Hematopoietic multipotent progenitor cell treated with erythropoietin and hydrocortisone succinate and interleukin-3 and kit ligand, for 4 days (in vitro differentiated cells): Measurements from ENCODE around the gene MED13.

Experiments
- DNase-seq: peaks from one replicate; pipeline ENCODE4 v3.0.0-alpha.2; 2015

The MED13 gene

GRCh38 chr17:62064791-62065563, at the start of gene MED13:
MED13 (minus strand) TSS chr17:62065278; CDS start chr17:62065205, 73 bp downstream.
- peak; percentile 67 for DNase-seq

DNA sequence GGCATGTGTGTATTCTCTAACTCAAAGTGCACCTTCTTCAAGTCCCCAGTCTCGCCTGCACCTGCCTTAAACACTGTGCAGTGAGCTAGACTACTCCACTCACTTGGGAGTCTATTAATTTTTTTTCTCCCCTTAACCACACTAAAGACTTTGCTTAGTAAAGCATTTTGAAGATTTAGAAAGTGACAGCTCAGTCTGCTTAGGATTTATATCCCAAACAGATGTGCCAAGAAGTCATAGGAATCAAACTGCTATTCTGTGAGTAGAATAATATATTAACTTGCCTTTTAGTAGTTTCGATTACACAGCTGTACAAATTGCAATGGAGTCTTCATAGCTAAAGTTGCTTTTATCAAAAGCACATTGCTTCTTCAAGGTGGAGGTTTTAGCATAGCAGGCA, 47.2 kb upstream of the MED13 start:
- no peak for DNase-seq

GRCh38 chr17:62111562-62112171, 46.6 kb upstream of the MED13 start:
- DNase-seq: no peak

DNA sequence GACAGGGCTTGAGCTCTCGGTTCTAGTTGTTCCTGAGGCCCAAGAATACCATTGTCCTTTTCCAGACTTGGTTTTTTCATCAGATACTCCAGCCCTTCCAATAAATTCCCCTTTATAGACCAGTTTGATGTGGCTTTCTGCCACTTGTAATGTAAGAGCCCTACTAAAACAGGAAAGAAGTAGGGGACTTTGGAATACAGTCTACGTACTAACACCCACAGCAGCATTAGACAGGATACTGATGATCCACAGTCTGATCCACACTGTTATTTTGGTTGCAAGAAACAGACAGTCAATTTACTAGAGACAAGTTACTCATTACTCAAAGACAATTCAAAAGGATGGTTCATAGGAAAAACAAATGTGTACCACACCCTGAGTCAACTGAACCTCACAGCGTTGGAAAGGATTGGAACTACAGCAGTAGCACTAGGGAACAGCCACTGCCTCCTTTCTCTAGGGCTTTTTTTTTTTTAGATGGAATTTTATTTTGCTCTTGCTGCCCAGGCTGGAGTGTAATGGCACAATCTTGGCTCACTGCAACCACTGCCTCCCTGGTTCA, 45.9 kb upstream of the MED13 start:
- no peak for DNase-seq

DNA sequence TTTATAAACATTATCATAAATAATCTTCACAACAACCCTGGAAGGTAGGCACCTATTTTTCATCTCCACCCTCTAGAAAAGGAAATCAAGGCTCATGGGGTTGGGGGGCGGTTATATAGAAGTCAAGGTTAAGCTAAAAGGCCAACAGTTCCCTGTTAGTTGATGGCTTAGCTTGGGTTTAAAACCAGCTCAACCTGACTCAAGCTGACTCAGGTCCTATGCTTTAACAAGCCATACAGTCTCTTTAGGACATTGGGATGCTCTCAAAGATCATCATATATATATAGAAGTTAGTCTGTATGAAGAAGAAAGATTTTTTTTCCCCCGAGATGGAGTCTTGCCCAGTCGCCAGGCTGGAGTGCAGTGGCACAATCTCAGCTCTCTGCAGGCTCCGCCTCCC, 44.8 kb upstream of the MED13 start:
- no peak for DNase-seq

DNA sequence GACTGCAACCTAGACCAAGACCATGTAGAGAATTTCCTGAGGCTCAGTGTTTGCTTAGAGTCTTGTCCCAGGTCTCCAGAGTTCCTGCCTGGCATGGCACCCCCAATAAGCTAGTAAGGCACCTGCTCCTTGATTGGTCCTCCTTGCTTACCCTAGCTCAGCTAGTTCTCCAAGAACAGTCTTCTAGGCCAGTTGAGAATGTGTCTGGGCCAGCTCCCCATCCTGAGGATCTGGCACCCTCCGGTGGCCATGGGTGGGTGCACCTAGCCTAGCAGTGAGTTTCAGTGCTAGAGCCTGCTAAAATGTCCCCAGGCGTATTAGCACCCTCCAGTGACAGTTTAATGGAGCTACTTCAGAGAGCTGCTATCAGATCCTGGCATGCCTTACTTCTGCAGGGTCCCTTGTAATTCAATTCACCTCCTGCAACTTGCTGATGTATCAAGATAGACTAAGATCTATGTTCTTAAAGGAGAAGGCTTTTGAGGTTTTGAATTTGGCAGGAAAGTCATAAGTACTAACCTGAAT, 44.4 kb upstream of the MED13 start:
- peak; percentile 94 for DNase-seq

DNA sequence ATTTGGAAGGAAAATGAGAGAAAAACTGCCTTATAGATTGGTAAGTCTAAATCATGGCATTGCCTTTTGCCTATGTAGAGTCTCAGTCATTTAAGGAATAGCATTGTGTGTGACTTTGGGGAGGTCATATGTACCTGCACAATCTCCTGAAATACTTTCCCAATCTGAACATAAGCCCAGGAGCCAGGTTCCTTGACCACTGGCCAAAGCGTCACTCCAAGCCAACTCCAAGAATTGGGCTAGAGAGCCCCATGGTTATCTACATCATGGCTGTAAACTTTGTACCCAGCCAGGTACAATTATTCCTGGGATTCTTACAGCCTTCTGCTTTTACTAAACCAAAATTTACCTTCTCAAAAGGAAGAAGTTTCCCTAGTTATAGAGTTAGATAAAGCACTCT, 40.8 kb upstream of the MED13 start:
- DNase-seq: no peak

GRCh38 chr17:62105357-62105756, 40.3 kb upstream of the MED13 start:
- DNase-seq: no peak

DNA sequence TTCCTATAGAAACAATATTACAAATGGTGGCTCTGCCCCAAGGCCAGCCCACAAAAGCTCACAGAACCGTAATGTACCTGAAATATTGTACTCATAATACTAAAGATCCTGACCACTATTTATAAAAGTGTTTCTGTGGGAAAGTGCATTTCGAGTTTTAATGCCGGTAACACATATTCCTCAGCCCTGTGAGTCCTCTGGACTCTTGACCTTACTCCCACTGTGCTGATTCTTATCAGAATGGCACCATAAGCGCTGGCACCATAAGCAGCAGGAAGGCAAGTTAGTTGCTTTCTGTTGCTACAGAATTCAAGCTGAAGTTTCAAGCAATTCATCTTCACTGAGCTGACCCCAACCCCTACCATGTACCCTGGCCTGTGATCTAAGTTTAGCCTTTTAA, 36.4 kb upstream of the MED13 start:
- no peak for DNase-seq

DNA sequence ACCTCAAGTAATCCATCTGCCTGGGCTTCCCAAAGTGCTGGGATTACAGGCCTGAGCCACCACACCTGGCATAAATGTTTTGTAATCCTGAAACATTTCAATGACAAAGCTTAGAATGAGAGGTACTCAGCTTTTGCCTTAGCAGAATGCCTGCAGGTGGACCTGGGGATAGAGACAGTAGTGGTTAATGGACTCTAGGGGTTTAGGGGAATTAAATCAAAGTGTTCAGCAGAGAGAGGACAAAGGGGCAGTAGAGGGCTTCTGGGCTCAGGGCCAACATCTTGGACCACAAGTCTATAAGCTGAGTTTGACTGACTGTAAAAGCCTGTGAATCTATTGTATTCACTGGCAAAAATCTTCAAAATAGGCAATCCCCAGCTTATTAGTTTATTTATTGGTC, 36.0 kb upstream of the MED13 start:
- DNase-seq: no peak

- DNase-seq: no peak
Observed at GRCh38 chr17:62100055-62100454, 35.0 kb upstream of the MED13 start.

GRCh38 chr17:62099532-62099931, 34.5 kb upstream of the MED13 start:
- DNase-seq: no peak

DNA sequence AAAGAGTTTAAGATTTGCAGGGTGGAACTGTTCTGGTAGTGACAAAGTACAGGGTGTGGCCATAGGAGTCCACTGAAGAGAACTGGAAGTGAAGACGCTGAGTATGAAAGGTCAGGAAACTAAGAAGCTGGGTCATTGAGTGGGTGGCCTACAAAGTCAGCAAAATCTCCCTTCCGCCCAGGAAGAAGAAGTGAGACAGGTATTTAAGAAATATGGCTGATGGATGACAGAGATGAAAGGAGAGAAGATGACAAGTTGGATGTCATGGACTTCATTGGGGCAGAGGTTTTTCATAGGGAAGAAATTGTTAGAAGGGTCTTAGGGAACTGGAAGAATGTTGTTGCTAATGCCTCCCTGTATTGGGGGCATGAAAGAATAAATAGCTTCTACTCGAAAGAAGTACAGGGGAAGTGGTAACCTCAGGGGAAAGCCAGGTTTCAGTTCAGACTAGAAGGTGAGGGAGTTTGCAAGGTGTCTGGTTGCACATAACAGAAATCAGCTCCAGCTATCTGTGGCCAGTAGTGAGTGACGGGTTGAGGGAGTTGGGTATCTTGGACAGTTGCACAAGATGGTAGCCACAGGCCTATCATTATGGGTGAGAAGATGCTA, 33.6 kb upstream of the MED13 start:
- no peak for DNase-seq

DNA sequence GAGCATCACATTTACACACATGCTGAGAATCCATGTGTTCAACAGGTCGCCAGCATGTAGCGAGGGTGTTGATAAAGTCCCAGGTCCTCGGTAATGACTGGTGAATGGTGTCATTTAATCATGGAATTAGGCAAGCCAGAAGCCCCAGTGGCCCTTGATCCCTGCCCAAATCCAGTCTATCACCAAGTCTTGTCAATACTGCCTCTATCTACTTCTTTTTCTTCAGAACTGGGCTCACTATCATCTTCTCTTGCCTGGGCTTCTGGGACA, 31.3 kb upstream of the MED13 start:
- no peak for DNase-seq

- no peak for DNase-seq
Observed at GRCh38 chr17:62094175-62094574, 29.1 kb upstream of the MED13 start.

DNA sequence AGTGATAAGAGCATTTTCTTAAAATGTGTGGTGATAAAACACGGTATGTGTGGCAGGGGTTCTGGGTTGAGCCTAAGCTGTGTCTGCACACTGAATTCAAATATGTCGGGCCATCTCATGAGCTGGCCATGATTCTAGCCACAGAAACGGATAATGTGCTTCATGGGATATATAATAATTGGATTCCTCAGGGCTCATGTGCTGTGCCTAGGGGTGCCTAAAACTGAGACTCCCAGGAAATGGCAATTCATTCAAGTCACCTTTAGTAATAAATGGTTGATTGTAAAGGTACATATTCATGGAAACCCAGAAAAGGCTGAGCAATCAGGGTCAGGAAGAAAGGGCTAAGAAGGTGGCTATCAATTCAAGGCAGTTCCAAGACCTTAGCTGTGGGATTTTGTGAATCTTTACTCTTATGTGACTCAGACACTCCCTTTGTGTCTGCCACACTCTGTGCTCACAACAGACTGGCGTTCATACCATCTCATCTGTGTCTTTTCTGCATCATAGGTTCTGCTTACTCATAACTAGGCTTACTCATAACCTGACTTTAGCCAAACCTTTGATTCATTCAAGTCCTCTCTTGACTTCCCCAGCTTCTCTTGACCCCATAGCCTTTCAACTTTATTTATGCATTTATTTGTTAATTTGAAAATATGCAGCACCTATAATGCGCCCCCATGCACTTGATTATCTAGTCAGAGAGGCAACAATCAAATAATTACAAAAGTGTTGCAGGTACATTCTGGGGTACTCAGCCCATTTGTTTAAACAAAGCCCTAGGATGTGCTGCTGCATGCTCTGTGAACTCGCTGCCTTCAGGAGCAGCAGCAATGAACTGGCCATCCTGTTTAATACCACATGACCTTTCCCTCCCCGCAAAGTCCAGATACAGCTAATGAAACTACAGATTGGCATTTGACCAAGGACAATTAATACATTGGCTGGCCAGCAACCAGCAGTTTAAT, 28.4 kb upstream of the MED13 start:
- no peak for DNase-seq

DNA sequence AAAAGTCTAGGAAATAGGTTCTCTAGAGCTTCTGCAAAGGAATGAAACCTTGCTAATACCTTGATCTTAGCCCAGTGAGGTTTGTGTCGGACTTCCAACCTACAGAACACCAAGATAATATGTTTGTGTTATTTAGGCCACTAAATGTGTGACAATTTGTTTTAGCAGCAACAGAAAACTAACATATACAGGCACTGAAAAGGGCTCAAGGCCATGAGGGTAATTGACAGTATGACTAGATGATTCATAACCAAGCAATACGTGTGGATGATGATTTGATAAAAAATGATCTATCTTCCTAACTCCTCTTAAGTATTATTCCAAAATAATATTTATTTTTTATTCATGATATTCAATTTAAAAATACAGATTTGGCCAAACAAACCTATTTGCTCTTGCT, 27.7 kb upstream of the MED13 start:
- no peak for DNase-seq

GRCh38 chr17:62091804-62092203, 26.7 kb upstream of the MED13 start:
- DNase-seq: no peak

GRCh38 chr17:62090868-62091267, 25.8 kb upstream of the MED13 start:
- DNase-seq: no peak

DNA sequence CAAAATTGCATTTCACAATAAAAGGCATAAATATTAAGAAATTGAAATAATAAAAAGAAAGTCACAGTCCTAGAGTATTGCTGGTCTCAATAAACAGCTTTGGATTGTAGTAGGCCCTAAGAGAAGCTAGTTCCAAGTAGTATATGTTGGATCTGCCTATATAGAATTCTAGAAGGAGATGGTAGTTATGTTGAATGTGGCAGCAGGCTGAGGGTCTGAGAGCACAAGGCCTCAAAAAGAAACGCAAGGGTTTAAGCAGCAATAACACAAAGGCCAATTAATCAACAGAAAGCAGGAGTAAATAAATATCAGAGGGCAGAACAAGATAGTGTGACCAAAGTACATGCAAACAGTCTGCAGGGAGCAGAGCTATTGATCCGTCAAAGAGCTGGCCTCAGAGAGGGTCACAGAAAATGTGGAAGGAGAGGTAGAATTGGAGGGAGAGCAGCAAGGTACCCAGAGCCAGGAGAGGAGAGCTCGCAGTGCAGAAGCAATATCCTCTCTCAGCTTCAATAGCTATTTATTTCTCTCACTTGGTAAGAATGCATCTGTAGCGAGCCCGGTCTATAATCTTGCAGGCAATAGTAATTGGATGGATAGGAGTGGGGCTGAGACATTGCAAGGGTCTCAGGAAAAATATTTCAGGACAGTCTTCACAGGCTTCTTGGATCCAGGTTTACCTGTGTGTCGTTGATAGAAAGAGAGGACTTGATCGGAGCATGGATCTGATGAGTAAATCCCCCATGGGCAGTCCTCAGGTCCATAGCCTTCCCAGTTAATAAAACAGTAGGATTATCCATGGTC, 25.1 kb upstream of the MED13 start:
- DNase-seq: no peak

- DNase-seq: no peak
Observed at GRCh38 chr17:62089334-62089733, 24.3 kb upstream of the MED13 start.

DNA sequence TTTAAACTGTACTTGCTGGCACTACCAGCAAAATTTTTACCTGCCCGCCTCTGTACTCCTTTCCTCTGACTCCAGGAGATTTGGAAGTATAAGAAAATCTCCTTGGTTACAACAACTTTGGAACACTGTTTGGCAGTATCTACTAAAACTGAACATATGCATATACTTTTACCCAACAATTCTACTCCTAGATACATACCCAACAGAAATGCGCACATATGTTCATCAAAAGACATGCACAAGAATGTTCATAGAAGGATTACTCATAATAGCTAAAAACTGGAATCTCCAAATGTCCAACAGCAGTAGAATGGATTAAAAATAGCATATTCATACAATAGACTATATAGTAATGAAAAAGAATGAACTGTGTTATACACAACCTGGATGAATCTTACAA, 21.7 kb upstream of the MED13 start:
- no peak for DNase-seq
